DLD1 (cell line): ENCODE results near the gene MZB1.

ENCODE experiments used
- in situ Hi-C: cut with HindIII; loops from 2 replicates; pipeline ENCODE4 v1.10.0; 2017; ENCODE audit warnings: low sequenced_read_pairs

MZB1 gene

DNA sequence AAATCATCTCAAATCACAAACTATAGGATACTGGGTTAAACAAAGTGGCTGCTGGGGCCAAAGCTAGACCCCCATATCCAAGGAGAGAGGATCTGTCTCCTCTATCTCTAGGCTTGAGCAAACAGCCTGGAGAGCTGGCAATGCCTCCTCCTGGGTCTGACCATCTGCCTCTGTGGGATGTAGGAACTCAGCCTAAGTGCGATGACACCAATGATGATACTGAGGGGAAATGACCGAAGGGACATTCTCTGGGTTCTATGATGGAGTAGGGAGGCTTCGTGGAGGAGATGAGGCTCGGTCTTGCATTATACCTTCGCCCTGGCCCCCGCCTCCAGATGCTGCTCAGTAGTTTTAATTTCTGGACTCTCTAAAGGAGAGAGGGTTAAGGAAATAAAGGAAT is 23.4 kb upstream of the MZB1 start:
- in situ Hi-C loops: loop anchor here (10.0 to 25.0 kb wide), 2 partner anchors 112 to 349 kb away; no protein-coding TSS in a partner anchor

DNA sequence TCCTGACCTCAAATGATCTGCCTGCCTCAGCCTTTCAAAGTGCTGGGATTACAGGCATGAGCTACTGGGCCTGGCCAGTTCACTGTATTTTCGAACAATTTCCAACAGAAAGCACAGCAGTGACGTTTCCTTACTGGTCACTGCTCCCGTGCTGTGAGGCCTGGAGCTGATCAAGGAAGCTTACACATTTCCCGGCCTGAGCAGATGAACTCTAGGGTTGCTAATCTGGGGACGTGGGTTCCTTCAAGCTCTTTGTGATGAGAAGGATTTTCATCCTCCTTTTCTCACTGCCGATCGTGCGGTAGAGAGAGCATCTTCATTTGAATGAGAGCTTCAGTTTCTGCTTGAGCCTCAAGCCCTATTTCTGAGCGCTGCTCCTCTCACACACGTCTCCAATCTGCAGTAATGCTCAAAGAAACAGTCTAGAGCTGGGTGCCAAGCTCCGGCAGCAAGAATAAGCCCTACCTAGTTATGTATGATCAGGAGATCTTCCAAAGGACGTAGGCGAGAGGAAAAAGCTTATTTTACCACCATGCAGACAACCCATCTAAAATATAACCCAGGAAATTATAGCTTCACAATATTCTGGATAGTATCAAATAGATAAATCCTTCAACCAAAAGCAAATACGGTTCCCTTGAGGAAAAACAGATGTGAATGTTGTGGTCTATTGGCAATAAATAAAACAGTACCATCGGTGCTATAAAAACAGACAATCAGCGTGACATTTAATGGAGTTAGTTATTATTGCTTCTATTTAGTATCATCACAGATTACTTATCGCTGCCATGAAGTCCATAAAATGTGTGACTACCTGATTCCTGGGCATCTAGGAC is 21.5 kb upstream of the MZB1 start:
- in situ Hi-C loops: loop anchor here (10.0 to 25.0 kb wide), 2 partner anchors 114 to 351 kb away; no protein-coding TSS in a partner anchor

DNA sequence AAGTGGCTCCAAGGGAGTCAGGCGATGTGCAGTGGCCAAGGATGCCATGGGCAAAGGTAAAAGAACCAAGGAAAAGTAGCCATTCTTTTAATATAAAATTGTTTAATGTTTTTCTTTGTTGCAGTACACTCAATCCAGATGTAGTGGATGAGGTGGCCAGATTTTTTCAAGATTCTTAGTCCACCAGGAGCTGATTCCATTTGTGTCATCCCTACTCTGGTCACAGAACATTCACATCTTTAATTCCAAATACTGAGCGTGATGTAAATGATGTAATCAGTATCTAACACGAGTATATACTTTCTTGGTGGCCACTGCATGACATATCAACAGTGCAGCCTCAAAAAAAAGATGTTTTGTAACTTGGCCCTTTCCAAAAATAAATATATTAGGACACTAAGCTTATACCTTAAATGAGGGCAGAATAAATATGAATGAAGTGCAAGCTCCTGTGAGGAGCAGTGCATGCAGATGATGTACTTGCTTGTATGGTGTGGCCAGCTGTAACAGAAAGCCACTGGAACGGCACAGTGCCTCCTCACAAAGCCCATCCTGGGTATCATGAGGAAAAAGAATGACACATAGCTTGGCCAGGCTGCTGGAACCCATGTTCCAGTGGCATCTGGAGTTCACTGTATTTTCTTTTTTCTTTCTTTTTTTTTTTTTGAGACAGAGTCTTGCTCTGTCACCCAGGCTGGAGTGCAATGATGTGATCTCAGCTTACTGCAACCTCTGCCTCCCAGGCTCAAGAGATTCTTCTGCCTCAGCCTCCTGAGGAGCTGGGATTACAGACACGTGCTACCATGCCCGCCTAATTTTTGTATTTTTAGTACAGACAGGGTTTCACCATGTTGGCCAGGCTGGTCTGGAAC is 20.6 kb upstream of the MZB1 start:
- in situ Hi-C loops: loop anchor here (10.0 to 25.0 kb wide), 2 partner anchors 114 to 352 kb away; no protein-coding TSS in a partner anchor

DNA sequence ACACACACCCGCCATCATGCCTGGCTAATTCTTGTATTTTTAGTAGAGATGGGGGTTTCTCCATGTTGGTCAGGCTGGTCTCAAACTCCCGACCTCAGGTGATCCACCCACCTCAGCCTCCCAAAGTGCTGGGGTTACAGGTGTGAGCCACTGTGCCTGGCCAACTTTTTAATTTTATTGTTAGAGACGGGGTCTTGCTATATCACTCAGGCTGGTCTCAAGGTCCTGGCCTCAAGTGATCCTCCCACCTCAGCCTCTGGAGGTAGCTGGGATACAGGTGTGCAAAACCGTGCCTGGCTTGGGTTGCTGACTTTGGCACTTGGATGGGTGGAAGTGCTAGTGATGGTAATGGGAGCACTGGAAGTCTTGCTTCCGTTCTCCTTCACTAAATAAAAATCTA is 19.4 kb upstream of the MZB1 start:
- in situ Hi-C loops: loop anchor here (25.0 kb wide), 1 partner anchor 353 kb away; no protein-coding TSS in a partner anchor

DNA sequence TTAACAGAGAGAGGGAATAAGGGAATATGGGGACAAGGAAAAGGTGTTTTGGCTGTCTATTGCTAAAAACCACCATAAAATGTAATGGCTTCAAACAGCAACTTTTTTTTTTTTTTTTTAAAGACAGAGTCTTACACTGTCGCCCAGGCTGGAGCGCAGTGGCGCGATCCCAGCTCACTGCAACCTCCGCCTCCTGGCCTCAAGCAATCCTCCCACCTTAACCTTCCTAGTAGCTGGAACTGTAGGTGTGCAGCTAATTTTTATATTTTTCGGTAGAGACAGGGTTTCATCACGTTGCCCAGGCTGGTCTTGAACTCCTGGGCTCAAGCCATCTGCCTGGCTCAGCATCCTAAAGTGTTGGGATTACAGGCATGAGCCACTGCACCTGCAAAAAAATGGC is 18.5 kb upstream of the MZB1 start:
- in situ Hi-C loops: loop anchor here (25.0 kb wide), 1 partner anchor 354 kb away; no protein-coding TSS in a partner anchor

DNA sequence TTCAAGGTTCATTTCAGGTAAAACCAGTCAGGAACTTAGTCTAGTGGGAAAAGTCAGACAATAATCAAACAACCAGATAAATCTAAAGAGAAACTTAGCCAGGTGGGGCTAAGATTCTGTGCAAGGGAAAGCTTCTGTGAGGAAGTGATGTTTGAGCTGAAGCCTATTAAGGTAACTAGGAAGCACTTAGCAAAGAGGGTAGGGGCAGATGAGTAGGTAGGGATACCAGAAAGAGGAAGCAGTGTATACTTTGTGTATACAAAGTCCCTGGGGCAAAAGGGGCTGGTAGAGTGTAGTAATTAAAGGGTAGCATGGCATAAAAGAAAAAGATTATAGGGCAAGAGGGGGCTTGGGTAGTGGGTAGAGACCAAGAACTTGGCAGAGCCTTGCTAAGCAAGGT is 17.8 kb upstream of the MZB1 start:
- in situ Hi-C loops: loop anchor here (25.0 kb wide), 1 partner anchor 355 kb away; no protein-coding TSS in a partner anchor

DNA sequence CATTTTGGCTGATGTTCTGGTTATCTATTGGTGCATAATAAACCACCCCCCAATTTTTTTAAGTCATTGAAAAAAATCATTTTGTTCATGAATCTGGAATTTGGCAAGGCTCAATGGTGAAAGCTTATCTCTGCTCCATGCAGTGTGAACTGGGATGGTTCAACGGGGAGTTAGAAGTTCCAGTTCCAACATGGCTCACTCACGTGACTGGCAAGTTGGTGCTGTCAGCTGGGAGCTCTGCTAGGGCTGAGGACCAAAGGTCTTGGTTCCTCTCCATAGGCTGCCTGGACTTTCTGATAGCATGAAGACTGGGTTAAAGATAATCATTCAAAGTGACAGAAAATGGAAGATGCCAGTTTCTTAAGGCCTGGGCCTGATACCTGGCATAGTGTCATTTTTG is 17.2 kb upstream of the MZB1 start:
- in situ Hi-C loops: loop anchor here (25.0 kb wide), 1 partner anchor 355 kb away; no protein-coding TSS in a partner anchor

DNA sequence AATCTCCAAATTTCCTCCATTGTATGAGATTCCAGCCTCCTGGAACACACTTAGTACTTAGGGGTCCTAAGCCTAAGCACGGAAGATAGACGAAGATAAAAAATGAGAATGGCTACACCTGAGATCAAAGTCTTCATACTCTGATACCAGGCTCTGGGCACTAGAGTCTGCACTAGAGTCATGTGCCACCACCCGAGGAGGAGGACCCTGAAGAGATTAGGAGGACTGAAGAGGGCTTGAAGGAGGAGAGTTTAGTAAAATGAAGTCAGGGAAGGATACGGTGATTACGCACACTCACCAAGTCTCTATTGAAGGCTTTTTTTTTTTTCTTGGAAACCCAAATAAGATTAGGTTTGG is 14.7 kb upstream of the MZB1 start:
- in situ Hi-C loops: loop anchor here (25.0 kb wide), 1 partner anchor 358 kb away; no protein-coding TSS in a partner anchor

DNA sequence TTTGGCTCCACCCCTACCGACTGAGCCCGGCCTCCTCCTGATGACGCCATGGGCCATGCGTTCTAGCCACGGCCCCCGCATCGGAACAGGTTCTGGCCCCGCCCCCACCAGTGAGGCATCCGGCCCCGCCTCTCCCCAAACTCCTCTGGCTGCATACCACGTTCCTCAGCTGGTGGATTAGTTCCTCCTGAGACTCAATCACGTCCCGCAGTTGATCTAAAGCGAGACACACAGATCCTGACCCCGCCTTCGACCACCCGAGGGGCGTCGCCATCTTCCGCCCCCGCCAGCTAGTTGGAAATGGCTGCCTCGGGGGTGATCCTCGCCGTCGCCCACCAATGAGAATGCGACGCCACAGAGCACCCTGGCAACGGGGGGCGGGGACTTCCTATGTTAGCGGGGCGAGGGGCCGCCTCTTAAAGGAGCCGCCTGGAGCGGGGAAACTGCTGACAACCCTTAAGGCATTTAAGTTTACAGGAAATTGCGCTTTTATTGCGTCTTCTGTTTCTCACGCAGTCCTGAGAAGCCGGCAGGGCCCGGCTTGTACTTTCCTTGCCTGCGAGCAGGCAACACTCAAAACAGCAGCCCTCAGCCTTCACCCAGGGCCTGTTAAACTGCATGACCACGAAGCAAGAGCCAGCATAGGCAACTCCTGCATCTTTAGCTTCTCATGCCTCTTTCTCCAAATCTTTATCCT is 14.2 kb upstream of the MZB1 start, which contains the start of gene SPATA24:
SPATA24 (minus strand) TSS at position 303 of the 697 bp plus-strand sequence; CDS start at position 274, 29 bp downstream.
- in situ Hi-C loops: loop anchor here (25.0 kb wide), 1 partner anchor 358 kb away; no protein-coding TSS in a partner anchor

DNA sequence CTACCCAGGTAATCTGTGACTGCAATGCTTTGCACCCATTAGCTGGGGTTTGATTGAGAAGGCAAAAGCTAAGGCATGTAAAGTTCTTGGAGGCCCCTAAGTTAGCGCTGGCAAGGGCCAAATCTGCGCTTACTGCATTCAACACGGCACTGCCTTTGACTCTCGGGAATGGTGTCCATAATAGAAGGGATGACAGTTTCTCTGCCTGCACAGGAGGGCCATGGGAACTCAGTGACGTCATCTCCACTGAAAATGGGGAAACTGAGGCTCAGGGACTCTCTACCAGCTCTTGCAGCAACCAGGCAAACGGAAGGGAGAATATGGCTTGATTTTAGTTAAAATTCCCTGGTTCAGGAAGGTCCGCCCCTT is 13.7 kb upstream of the MZB1 start:
- in situ Hi-C loops: loop anchor here (25.0 kb wide), 1 partner anchor 359 kb away; no protein-coding TSS in a partner anchor

DNA sequence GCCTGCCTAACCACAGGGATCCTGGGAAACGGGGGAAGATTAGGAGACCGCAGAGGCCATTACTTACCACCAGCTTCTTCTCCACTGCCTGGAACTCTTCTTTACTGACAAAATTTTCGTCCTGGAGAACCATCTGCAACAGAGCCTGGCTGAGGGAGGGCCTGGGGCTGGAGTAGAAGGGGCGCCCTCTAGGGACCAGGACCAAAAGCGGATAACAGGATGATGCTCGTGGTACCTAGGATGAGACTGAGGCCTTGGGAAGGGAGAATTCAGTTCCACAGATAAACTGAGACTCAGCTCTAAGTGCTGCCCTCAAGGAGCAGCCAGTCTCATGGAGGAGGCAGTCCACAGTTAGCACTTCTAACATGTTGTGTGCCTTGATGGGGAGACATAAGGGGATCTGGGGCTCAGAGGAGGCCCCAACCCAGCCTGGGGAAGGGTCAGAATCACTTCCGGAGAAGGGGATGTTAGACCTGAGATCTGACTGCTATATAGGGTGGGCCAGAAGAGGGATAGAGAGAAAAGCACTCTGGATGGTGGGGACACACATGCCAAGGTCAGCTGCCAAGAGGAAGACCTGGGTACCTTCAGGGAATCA is 12.9 kb upstream of the MZB1 start:
- in situ Hi-C loops: loop anchor here (25.0 kb wide), 1 partner anchor 360 kb away; no protein-coding TSS in a partner anchor

DNA sequence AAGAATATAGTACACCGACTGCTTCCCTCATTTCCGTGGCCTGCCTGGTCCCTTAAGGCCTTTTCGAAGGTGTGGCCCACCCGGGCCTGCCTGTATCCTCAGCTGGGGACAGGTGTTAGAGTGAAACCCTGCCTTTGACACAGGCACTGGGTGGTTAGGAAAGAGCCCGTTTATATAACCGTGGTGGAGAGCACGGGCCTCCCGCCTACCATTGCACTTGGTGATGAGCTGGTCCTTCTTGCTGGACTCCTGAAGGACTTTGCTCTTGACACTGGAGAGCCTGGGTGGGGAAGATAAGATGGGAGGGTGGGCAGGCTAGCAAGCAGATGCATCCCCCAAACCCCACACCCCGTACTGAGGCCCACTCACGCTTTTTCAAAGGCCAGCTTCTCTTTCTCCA is 11.8 kb upstream of the MZB1 start:
- in situ Hi-C loops: loop anchor here (25.0 kb wide), 1 partner anchor 361 kb away; no protein-coding TSS in a partner anchor

DNA sequence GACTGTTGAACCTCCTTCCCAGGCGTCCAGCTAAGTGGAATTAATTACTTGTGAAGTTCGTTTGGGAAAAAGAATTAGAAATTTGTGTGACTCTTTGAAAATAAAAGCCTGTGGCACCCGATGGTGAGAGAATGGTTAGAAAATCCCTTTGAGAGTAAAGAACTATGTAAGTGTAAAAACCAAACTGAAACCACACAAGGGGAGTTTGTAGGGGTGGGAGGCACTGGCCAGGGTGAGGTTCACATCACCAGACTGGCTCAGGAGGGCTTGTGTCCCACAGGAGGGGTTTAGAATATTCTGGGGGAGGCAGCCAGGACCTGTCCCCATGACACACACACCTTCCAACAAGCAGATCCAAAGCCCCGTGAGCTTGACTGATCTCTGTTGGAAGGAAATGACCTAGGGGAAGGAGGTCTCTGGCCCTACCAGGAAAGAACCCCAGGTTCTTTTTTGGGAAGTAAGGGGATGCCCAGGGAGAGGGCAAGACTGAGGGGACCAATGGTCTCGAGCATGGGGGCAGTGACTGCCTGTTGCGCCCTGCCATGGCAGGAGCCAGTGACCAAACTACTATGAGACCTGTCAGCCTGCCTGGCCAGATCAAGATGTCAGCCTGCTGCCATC is 9.9 kb upstream of the MZB1 start:
- in situ Hi-C loops: loop anchor here (25.0 kb wide), 1 partner anchor 363 kb away; no protein-coding TSS in a partner anchor

DNA sequence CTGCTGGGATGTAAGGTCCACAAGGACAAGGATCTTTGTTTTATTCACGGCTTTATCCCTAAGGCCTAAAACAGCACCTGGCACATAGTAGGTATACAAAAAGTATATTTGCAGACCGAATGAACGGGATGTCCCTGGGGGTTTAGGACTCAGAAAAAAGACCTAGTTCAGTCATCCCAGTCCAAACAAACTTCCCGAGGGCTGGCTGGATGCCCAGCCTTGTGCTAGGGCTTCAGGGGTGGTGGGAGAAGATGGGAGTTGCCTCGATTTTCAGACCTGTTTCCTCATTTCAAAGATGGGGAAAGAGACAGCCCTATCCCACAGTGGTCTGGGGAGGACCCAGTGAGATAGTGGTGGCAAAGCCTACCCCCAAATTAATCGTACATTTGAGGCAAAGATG is 8.2 kb upstream of the MZB1 start:
- in situ Hi-C loops: no loop called here

DNA sequence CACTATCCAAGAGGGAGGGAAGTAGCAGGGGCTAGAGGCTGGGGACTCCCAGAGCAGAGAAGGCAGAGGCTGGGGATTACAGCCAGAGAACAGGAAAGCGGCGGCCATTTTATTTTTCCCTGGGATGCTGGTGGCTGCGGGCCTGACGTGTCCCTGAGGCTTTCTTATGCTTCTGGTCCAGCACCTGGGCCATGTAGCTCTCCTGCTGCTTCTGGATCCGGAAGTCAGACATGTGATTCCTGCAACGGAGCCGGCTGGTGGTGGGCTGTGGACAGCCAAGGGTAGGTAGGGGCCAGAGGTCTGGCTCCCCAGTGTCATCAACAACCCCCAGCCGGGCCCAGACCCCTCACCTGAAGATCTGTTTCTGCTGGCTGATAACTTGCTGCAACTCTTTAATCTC is 7.0 kb upstream of the MZB1 start:
- in situ Hi-C loops: no loop called here

DNA sequence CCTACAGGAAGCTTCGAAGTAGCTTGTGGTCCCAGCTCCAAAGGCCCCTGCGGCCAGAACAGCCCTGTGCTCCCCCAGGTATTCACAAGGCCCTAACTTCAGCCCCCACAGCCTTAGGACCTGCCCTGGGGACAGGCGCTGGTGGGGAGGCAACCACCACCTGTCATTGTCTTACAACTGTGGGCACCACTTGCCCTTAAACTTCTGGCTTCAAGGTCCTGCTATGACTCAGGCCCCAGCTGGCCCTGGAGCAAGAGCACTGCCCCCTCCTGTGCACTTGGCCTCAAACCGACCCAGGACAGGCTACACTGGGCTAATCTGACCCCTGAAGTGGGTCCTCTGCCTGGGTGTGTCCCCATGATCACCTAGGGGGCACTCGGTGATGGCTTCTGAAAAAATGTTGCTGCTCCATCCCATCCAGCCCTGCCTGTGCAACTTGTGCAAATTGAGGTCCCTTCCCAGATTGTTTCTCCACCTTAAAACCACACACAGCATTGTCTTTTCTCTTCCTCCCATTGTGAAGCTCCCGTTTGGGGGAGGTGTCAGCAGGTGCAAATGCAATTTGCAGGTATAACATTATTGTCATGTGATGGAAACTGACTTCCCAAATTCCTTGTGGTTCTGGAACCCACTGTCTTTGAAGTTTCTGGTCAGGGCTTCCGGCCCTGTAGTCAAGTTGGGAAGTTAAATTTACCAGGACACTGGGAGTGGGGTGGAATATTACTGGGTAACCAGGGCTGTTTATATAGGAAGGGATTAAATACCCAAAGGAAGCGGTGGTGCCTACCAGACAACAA is 6.3 kb upstream of the MZB1 start:
- in situ Hi-C loops: no loop called here

DNA sequence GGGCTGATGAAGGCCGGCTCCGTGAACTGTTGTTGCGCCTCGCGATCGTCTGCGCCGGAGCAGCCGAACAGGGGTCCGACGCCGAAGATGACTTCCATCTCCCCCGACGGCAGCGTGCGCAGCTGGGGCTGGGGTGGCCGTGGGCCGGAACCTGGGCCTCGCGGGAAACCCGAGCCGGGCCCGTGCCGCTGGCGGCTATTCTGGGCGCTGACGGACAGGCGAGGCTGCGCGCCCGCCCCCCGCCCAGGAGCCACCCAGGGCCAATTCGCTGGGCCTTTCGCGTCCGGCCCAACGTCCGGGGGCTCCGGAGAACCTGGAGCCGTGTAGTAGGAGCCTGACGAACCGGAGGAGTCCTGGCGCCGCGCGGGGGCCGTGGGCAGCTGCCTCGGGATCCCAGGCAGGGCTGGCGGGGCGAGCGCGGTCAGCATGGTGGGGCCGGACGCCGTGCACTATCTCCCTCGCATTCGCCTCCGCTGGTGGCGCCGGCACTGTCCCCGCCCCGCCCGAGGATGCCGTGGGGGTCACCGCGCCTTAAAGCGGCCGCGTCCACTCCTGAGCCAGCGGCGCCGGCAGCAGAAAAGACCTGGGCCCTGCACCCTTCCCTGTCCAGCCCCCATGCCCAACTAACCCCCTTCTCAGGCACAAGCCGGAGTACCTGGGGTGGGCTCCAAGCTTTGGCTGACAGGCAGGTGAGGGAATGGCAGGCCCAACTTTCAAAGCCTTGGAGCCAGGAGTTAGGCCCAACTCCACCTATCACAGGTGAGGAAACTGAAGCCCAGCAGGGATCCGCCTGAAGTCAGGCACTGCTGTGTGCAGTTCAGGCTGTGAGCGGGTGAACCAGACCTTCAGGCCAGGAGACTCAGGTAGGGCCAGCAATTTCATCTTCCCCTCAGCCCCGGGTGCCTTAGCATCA is 5.2 kb upstream of the MZB1 start, which contains the start of gene PROB1:
PROB1 (minus strand) TSS at position 451 of the 913 bp plus-strand sequence; CDS start at position 428, 23 bp downstream.
- in situ Hi-C loops: no loop called here
